ENCODE measurements around the gene CDK14.

- TF ChIP-seq CTCF (IDR thresholded peaks at IDR 0.05; ENCODE audit: control extremely low read depth in 1 of 3, insufficient read depth in 1 of 3, low read depth in 1 of 3, low read length in 3 of 3) (no peak), JUN (IDR thresholded peaks at IDR 0.05; ENCODE audit: low read depth, low read length) (no peak), KDM1A (IDR thresholded peaks at IDR 0.05; ENCODE audit: borderline replicate concordance, low read length) (no peak)
These were observed 25.6 kb downstream of the CDK14 start for GRCh38 chr7:90621747-90622140.
